H1 (cell line): ENCODE data around the gene LRTM1. TPM values are rescaled to one million over a fixed set of nuclear protein-coding genes. Genes with fewer than 3 reads are reported as not detected.

Experiments used
- CTCF ChIA-PET: fragments of 300-600 bp; sonication (Branson Sonifier 250); formaldehyde crosslinking; loops from one replicate; lab custom pipeline; 2021; ENCODE audit not compliant: partially characterized antibody; lab: Charles Lee
- POLR2A ChIA-PET: fragments of 300-600 bp; sonication (Branson Sonifier 250); formaldehyde crosslinking; loops from one replicate; lab custom pipeline; 2021; ENCODE audit warnings: inconsistent platforms; ENCODE audit not compliant: partially characterized antibody; lab: Charles Lee
- DNase-seq, 2 experiments: peaks; one replicate each; pipeline versions ENCODE4 v3.0.0 to v3.0.0-alpha.2; 2010 to 2022; ENCODE audit warnings: low spot score in 2 of 2, low read depth in 1 of 2, mixed read lengths in 1 of 2
- FAIRE-seq: peaks from 2 replicates; lab custom pipeline; 2011; peaks lifted over from hg19 to GRCh38; lab: Jason Lieb, UNC
- H2AFZ ChIP-seq: 2 replicates; pipeline ENCODE4 v1.8.1; 2012; ENCODE audit warnings: low read length, inconsistent platforms
- H2AK5ac ChIP-seq: 2 replicates; pipeline ENCODE4 v1.6.1; 2013; ENCODE audit warnings: low read depth, low read length
- H2BK120ac ChIP-seq: replicated peaks from 2 replicates; pipeline ENCODE3; 2013; ENCODE audit warnings: low read depth, low read length, inconsistent platforms
- H2BK12ac ChIP-seq: 2 replicates; pipeline ENCODE4 v1.6.1; 2013; ENCODE audit warnings: low read depth, low read length
- H2BK15ac ChIP-seq: 2 replicates; pipeline ENCODE4 v1.6.1; 2013; ENCODE audit warnings: low read length
- H2BK20ac ChIP-seq: 2 replicates; pipeline ENCODE4 v1.6.1; 2013; ENCODE audit warnings: low read length
- H2BK5ac ChIP-seq: 2 replicates; pipeline ENCODE4 v1.6.1; 2013; ENCODE audit warnings: low read depth, low read length
- H3K14ac ChIP-seq: 2 replicates; pipeline ENCODE4 v1.6.1; 2013; ENCODE audit warnings: inconsistent platforms; ENCODE audit not compliant: insufficient read length
- H3K18ac ChIP-seq: 2 replicates; pipeline ENCODE4 v1.6.1; 2013; ENCODE audit warnings: low read length; ENCODE audit errors: extremely low read depth
- H3K23ac ChIP-seq: 2 replicates; pipeline ENCODE4 v1.6.1; 2013; ENCODE audit warnings: inconsistent platforms; ENCODE audit not compliant: insufficient read length
- H3K23me2 ChIP-seq: 2 replicates; pipeline ENCODE4 v1.6.1; 2013; ENCODE audit warnings: low read depth, low read length
- H3K27ac ChIP-seq: 2 replicates; pipeline ENCODE4 v1.6.1; 2011; ENCODE audit warnings: low read depth, low read length, inconsistent platforms
- H3K27me3 ChIP-seq, 4 experiments: replicated peaks in 1 of 4; 1 replicate in 1 of 4; 2 replicates in 3 of 4; pipeline versions ENCODE4 v1.6.1 to v1.8.1; 2011 to 2013; ENCODE audit warnings: low read length in 3 of 4, mild to moderate bottlenecking in 3 of 4, inconsistent platforms in 2 of 4, mixed read lengths in 2 of 4, moderate library complexity in 1 of 4; ENCODE audit not compliant: control insufficient read depth in 3 of 4, insufficient read depth in 3 of 4; ENCODE audit errors: extremely low read depth in 1 of 4
- H3K36me3 ChIP-seq, 4 experiments: 2 replicates each; pipeline versions ENCODE4 v1.6.1 to v1.8.1; 2011 to 2013; ENCODE audit warnings: mild to moderate bottlenecking in 4 of 4, low read length in 3 of 4, moderate library complexity in 2 of 4, control low read depth in 1 of 4, inconsistent platforms in 1 of 4; ENCODE audit not compliant: insufficient read depth in 4 of 4, control insufficient read depth in 2 of 4
- H3K4ac ChIP-seq: replicated peaks from 2 replicates; pipeline ENCODE3; 2013; ENCODE audit warnings: low read length, low read depth, mixed read lengths, inconsistent platforms; ENCODE audit not compliant: insufficient read length
- H3K4me1 ChIP-seq, 4 experiments: replicated peaks in 1 of 4; 1 replicate in 1 of 4; 2 replicates in 3 of 4; pipeline versions ENCODE4 v1.6.1 to v1.8.1; 2011 to 2013; ENCODE audit warnings: low read length in 3 of 4, inconsistent platforms in 2 of 4, mixed read lengths in 1 of 4; ENCODE audit not compliant: insufficient read depth in 4 of 4, control insufficient read depth in 3 of 4
- H3K4me2 ChIP-seq, 2 experiments: 2 replicates each; pipeline versions ENCODE4 v1.6.1 to v1.8.1; 2011 to 2013; ENCODE audit warnings: low read depth in 2 of 2, low read length in 2 of 2, control low read depth in 1 of 2, inconsistent platforms in 1 of 2, mild to moderate bottlenecking in 1 of 2; ENCODE audit not compliant: insufficient read depth in 1 of 2
- H3K4me3 ChIP-seq, 4 experiments: fragments of 200-600, 300-600 bp in 1 of 4; sonication (generic), shearing (Covaris generic), sonication (Bioruptor Twin) in 1 of 4; 2 replicates each; pipeline versions ENCODE4 v1.5.1 to v1.8.1; 2011 to 2016; ENCODE audit warnings: low read length in 4 of 4, low read depth in 3 of 4, control low read depth in 2 of 4, inconsistent platforms in 2 of 4, mild to moderate bottlenecking in 2 of 4, mixed read lengths in 1 of 4, moderate library complexity in 1 of 4; ENCODE audit not compliant: insufficient read depth in 2 of 4; ENCODE audit errors: extremely low read depth in 1 of 4
- H3K56ac ChIP-seq: replicated peaks from 2 replicates; pipeline ENCODE3; 2013; ENCODE audit warnings: low read depth, mild to moderate bottlenecking, mixed read lengths, low read length, inconsistent platforms; ENCODE audit not compliant: insufficient read length
- H3K79me1 ChIP-seq: 2 replicates; pipeline ENCODE4 v1.6.1; 2013; ENCODE audit warnings: low read depth, low read length, control low read depth
- H3K79me2 ChIP-seq, 2 experiments: 2 replicates each; pipeline versions ENCODE4 v1.6.1 to v1.8.1; 2012 to 2013; ENCODE audit warnings: low read length in 2 of 2, mild to moderate bottlenecking in 2 of 2, inconsistent platforms in 1 of 2; ENCODE audit not compliant: insufficient read depth in 2 of 2, control insufficient read depth in 1 of 2
- H3K9ac ChIP-seq, 4 experiments: replicated peaks in 1 of 4; 1 replicate in 1 of 4; 2 replicates in 3 of 4; pipeline versions ENCODE4 v1.6.1 to v1.8.1; 2011 to 2013; ENCODE audit warnings: low read depth in 3 of 4, low read length in 3 of 4, control low read depth in 2 of 4, mild to moderate bottlenecking in 2 of 4, moderate library complexity in 2 of 4, inconsistent platforms in 1 of 4; ENCODE audit errors: extremely low read depth in 1 of 4
- H3K9me3 ChIP-seq, 2 experiments: 2 replicates each; pipeline versions ENCODE4 v1.6.1 to v1.8.1; 2012 to 2013; ENCODE audit warnings: mild to moderate bottlenecking in 2 of 2, moderate library complexity in 2 of 2, control low read depth in 1 of 2, inconsistent platforms in 1 of 2, low read depth in 1 of 2, low read length in 1 of 2, mixed read lengths in 1 of 2; ENCODE audit not compliant: insufficient read depth in 2 of 2
- H4K20me1 ChIP-seq, 2 experiments: replicated peaks in 1 of 2; 2 replicates each; pipeline versions ENCODE3 to v1.8.1; 2011 to 2013; ENCODE audit warnings: inconsistent platforms in 2 of 2, low read length in 2 of 2, mild to moderate bottlenecking in 1 of 2; ENCODE audit not compliant: insufficient read depth in 2 of 2, control insufficient read depth in 1 of 2
- H4K5ac ChIP-seq: 2 replicates; pipeline ENCODE4 v1.6.1; 2013; ENCODE audit warnings: low read length, low read depth, mixed read lengths, inconsistent platforms; ENCODE audit not compliant: insufficient read length
- H4K8ac ChIP-seq: 2 replicates; pipeline ENCODE4 v1.8.0; 2013; ENCODE audit warnings: mild to moderate bottlenecking, moderate library complexity, low read length, inconsistent platforms; ENCODE audit not compliant: insufficient read depth; ENCODE audit errors: extremely low read depth
- H4K91ac ChIP-seq: replicated peaks from 2 replicates; pipeline ENCODE3; 2013; ENCODE audit warnings: low read length, mixed read lengths, inconsistent platforms; ENCODE audit not compliant: insufficient read length
- BRCA1 ChIP-seq: IDR thresholded peaks from 2 replicates; pipeline ENCODE4 v1.6.1; 2012; ENCODE audit warnings: low read depth, low read length, improper control_type of control experiment
- CBX5 ChIP-seq: fragments of 300-800, 300-1000 bp; sonication (generic); IDR thresholded peaks from 2 replicates; pipeline ENCODE4 v1.7.1; 2016; ENCODE audit warnings: antibody characterized with exemption, low read length, low read depth
- E2F6 ChIP-seq: IDR thresholded peaks from 2 replicates; pipeline ENCODE4 v1.6.1; 2012; ENCODE audit warnings: inconsistent platforms
- EGR1 ChIP-seq: IDR thresholded peaks from 2 replicates; pipeline ENCODE4 v1.6.1; 2011; ENCODE audit warnings: low read depth, low read length, borderline replicate concordance
- JUN ChIP-seq: IDR thresholded peaks from 2 replicates; pipeline ENCODE4 v1.6.1; 2011; ENCODE audit warnings: low read depth, mild to moderate bottlenecking, improper control_type of control experiment, low read length
- MAX ChIP-seq: IDR thresholded peaks from 2 replicates; pipeline ENCODE4 v1.6.1; 2012; ENCODE audit warnings: inconsistent platforms
- POU5F1 ChIP-seq: IDR thresholded peaks from 2 replicates; pipeline ENCODE4 v1.6.1; 2011; ENCODE audit warnings: low read depth, mild to moderate bottlenecking, low read length, moderate library complexity
- SIRT6 ChIP-seq: IDR thresholded peaks from one replicate; pipeline ENCODE4 v1.7.1; 2012; ENCODE audit warnings: low read length, inconsistent platforms
- SRF ChIP-seq: IDR thresholded peaks from 2 replicates; pipeline ENCODE4 v1.6.1; 2011; ENCODE audit warnings: mild to moderate bottlenecking, low read depth, low read length, moderate library complexity
- TBP ChIP-seq: IDR thresholded peaks from 2 replicates; pipeline ENCODE4 v1.6.1; 2011; ENCODE audit warnings: low read depth, low read length, improper control_type of control experiment
- WGBS, 2 experiments: shearing (Covaris generic) in 1 of 2; methylation state at CpG; one replicate each; pipeline versions ENCODE4 v1.1.6 to v1.1.7; 2013 to 2015; ENCODE audit warnings: low lambda C conversion rate in 2 of 2, mixed read lengths in 2 of 2, inconsistent platforms in 1 of 2, low coverage in 1 of 2, missing lambda C conversion rate in 1 of 2; ENCODE audit not compliant: insufficient replicate concordance in 2 of 2, insufficient coverage in 1 of 2, insufficient read length in 1 of 2; ENCODE audit errors: extremely low coverage in 1 of 2, missing lambda C conversion rate in 1 of 2; 5-methylcytosine and 5-hydroxymethylcytosine counted together
- polyA plus RNA-seq, 7 experiments: library from polyadenylated mRNA; depleted of rRNA in 3 of 7; stranded (reverse) in 5 of 7; unstranded in 2 of 7; fragments of >200 nt in 5 of 7; fragments of 200-250 nt in 2 of 7; gene quantifications; 1 replicate in 5 of 7; 2 replicates in 1 of 7; 4 replicates in 1 of 7; pipeline versions ENCODE4 v1.2.1 to v1.2.3, GENCODE V29; 2011 to 2013; ENCODE audit warnings: missing spikeins in 2 of 7, mixed read lengths in 2 of 7
- total RNA-seq: library from RNA; stranded (reverse); fragmentation: NEBNext Ultra II Directional; extraction: Animal tissue kit (Norgen Biotek cat#: 25700); gene quantifications from 2 replicates; pipeline ENCODE4 v1.2.1, GENCODE V29; 2021

LRTM1 gene
- total and polyA plus RNA-seq, 2 of the 8 experiments (the other 6 are each of a cell fraction or from before 2014, with no cell fraction given) = not detected

DNA sequence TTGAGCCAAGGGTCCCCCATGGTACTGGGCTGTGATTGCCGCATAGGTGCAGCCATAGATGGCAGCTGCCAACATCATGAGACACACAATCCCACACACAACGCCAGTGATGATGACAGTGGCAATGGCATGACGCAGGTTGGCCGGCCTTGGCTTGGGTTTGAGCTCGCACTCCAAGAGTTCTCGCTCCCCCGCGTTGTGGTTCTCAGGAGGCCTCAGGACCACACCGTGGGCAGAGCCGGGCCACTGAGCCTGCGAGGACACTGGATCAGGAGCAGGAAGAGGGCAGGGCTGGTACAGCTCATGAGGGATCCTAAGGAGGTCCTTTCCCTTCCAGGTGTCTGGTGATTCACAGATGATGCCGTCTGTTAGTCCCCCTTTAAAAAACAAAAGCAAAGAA, 9.3 kb downstream of the LRTM1 start:
- Histone ChIP-seq H3K23me2 (no peaks in the 10 kb centered on the region), H3K4me2 (no peak overlapping the region), H2AFZ (no peak overlapping the region), H3K14ac (no peak overlapping the region), H2BK120ac (no peak overlapping the region), H3K79me1 (no peaks in the 10 kb centered on the region), H2BK12ac (no peak overlapping the region), H3K56ac (no peak overlapping the region), H3K4me3 (no peak overlapping the region), H3K9me3 (no peaks in the 10 kb centered on the region), H3K18ac (no peak overlapping the region), H3K23ac (no peak overlapping the region), H4K20me1 (no peaks in the 10 kb centered on the region), H3K27ac (no peak overlapping the region), H3K79me2 (no peaks in the 10 kb centered on the region), H2BK15ac (no peak overlapping the region), H4K8ac (no peak overlapping the region; the same call in 1 of the 2 replicates), H3K27me3 (no peaks in the 10 kb centered on the region), H3K4me1 (no peaks in the 10 kb centered on the region), H2BK20ac (no peak overlapping the region), H3K9ac (no peak overlapping the region), H2BK5ac (no peak overlapping the region), H4K91ac (no peak overlapping the region), H2AK5ac (no peak overlapping the region), H3K36me3 (no peaks in the 10 kb centered on the region), H3K4ac (no peak overlapping the region), H4K5ac (no peak overlapping the region)
- 97% methylated on average over 12 of the region's 12 CpGs; no CpG with 5 or more reads in 1 of the 2 experiments for WGBS, 2 experiments
- POLR2A ChIA-PET = no interaction called here
- CTCF ChIA-PET = no interaction called here
- FAIRE-seq (no peak), DNase-seq (no peak)
- TF ChIP-seq BRCA1 (no peak), TBP (no peak), EGR1 (no peak), E2F6 (no peak), CBX5 (no peak), POU5F1 (no peak), SRF (no peak), SIRT6 (no peak), MAX (no peak), JUN (no peak)
